Activated CD4-positive, CD25-positive, alpha-beta regulatory T cell treated with anti-CD3 and anti-CD28 coated beads, Interleukin-2, amount 50 U/mL, for 16 hours (primary cell): ENCODE measurements around the gene LRRC27.

Experiments
- DNase-seq: peaks from one replicate; pipeline ENCODE4 v3.0.0-alpha.2; 2020; ENCODE audit warnings: low read depth, low spot score

LRRC27 gene

GRCh38 chr10:132401401-132402118, 69.6 kb downstream of the LRRC27 start:
- DNase-seq: no peak

GRCh38 chr10:132402781-132403241, 70.8 kb downstream of the LRRC27 start:
- DNase-seq: no peak

- DNase-seq: no peak
Measured at GRCh38 chr10:132403511-132404168, 71.6 kb downstream of the LRRC27 start.

- no peak for DNase-seq
Measured at GRCh38 chr10:132404169-132404880, 72.3 kb downstream of the LRRC27 start.

GRCh38 chr10:132404911-132405462, 73.0 kb downstream of the LRRC27 start:
- no peak for DNase-seq

GRCh38 chr10:132405463-132405991, 73.5 kb downstream of the LRRC27 start:
- DNase-seq: no peak

- no peak for DNase-seq
Measured at GRCh38 chr10:132406181-132406580, 74.2 kb downstream of the LRRC27 start.

GRCh38 chr10:132406750-132407149, 74.8 kb downstream of the LRRC27 start:
- DNase-seq: no peak

GRCh38 chr10:132407243-132407746, 75.3 kb downstream of the LRRC27 start:
- no peak for DNase-seq

- DNase-seq: no peak
Measured at GRCh38 chr10:132407846-132408278, 75.9 kb downstream of the LRRC27 start.

- DNase-seq: no peak
Measured at GRCh38 chr10:132408367-132408781, 76.4 kb downstream of the LRRC27 start.

GRCh38 chr10:132408823-132409666, 77.1 kb downstream of the LRRC27 start:
- DNase-seq: no peak

GRCh38 chr10:132409667-132410028, 77.7 kb downstream of the LRRC27 start:
- DNase-seq: no peak

- DNase-seq: no peak
Measured at GRCh38 chr10:132410056-132410778, 78.2 kb downstream of the LRRC27 start.

- no peak for DNase-seq
Measured at GRCh38 chr10:132410779-132411532, 79.0 kb downstream of the LRRC27 start.

- no peak for DNase-seq
Measured at GRCh38 chr10:132411561-132412253, 79.7 kb downstream of the LRRC27 start.

- no peak for DNase-seq
Measured at GRCh38 chr10:132412316-132413192, 80.6 kb downstream of the LRRC27 start.
